WTC11 (cell line): Measurements from ENCODE around the gene RIMBP2. TPM values are rescaled to one million over a fixed set of nuclear protein-coding genes. Genes with fewer than 3 reads are reported as not detected.

Source experiments
- ATAC-seq: fragments of 200-7000 bp; cut with Tn5 transposase; 2 replicates; pipeline ENCODE4 v1.10.0; 2021; ENCODE audit warnings: mild to moderate bottlenecking, moderate library complexity
- CTCF ChIA-PET: fragments of 300-600 bp; sonication (Branson Sonifier 250); formaldehyde crosslinking; loops from one replicate; lab custom pipeline; 2021; ENCODE audit warnings: antibody characterized with exemption; lab: Charles Lee
- POLR2A ChIA-PET: fragments of 350-600 bp; sonication (Branson Sonifier 250); formaldehyde crosslinking; loops from one replicate; lab custom pipeline; 2021; ENCODE audit warnings: antibody characterized with exemption; lab: Charles Lee
- DNase-seq: peaks from one replicate; pipeline ENCODE4 v3.0.0; 2021; ENCODE audit warnings: low spot score
- H3K27ac Mint-ChIP-seq: 2 replicates; pipeline ENCODE4 v1.8.0; 2021; ENCODE audit warnings: mixed read lengths
- H3K27me3 Mint-ChIP-seq: 2 replicates; pipeline ENCODE4 v1.8.0; 2021; ENCODE audit warnings: low read depth, mild to moderate bottlenecking, moderate library complexity, mixed read lengths
- H3K36me3 Mint-ChIP-seq: 2 replicates; pipeline ENCODE4 v1.8.0; 2021; ENCODE audit warnings: mixed read lengths
- H3K4me1 Mint-ChIP-seq: 2 replicates; pipeline ENCODE4 v1.8.0; 2022; ENCODE audit warnings: mixed read lengths
- H3K4me3 Mint-ChIP-seq: 2 replicates; pipeline ENCODE4 v1.8.0; 2021; ENCODE audit warnings: mild to moderate bottlenecking, moderate library complexity, mixed read lengths
- H3K9me3 Mint-ChIP-seq: 2 replicates; pipeline ENCODE4 v1.8.0; 2021; ENCODE audit warnings: mixed read lengths
- AFF4 ChIP-seq: sonication (generic); formaldehyde crosslinking; IDR thresholded peaks from 2 replicates; pipeline ENCODE4 v1.8.1; 2023; ENCODE audit warnings: mild to moderate bottlenecking, missing genetic modification reagents, borderline replicate concordance
- AR ChIP-seq: fragments of 250-450 bp; sonication (Bioruptor Pico); IDR thresholded peaks from 2 replicates; pipeline ENCODE4 v1.9.0; 2021; ENCODE audit warnings: mild to moderate bottlenecking
- ATF1 ChIP-seq: sonication (generic); formaldehyde crosslinking; IDR thresholded peaks from 2 replicates; pipeline ENCODE4 v1.8.1; 2023; ENCODE audit warnings: mild to moderate bottlenecking, moderate library complexity, missing genetic modification reagents
- EMX1 ChIP-seq: fragments of 250-450 bp; sonication (Bioruptor Pico); IDR thresholded peaks from 2 replicates; pipeline ENCODE4 v1.8.0; 2021; ENCODE audit warnings: mild to moderate bottlenecking
- FOXK1 ChIP-seq: sonication (generic); formaldehyde crosslinking; IDR thresholded peaks from 2 replicates; pipeline ENCODE4 v1.8.0; 2022; ENCODE audit warnings: mild to moderate bottlenecking, moderate library complexity, missing genetic modification reagents
- FOXP4 ChIP-seq: sonication (generic); formaldehyde crosslinking; IDR thresholded peaks from 2 replicates; pipeline ENCODE4 v1.8.0; 2022; ENCODE audit warnings: mild to moderate bottlenecking, missing genetic modification reagents
- IRF2 ChIP-seq: sonication (generic); formaldehyde crosslinking; IDR thresholded peaks from 2 replicates; pipeline ENCODE4 v1.8.0; 2022; ENCODE audit warnings: low read depth, missing genetic modification reagents, borderline replicate concordance
- MXD4 ChIP-seq: fragments of 250-450 bp; sonication (Bioruptor Pico); IDR thresholded peaks from 2 replicates; pipeline ENCODE4 v1.8.0; 2021; ENCODE audit warnings: mild to moderate bottlenecking, moderate library complexity, borderline replicate concordance
- PRDM15 ChIP-seq: sonication (generic); formaldehyde crosslinking; IDR thresholded peaks from 2 replicates; pipeline ENCODE4 v1.8.0; 2022; ENCODE audit warnings: missing genetic modification reagents
- RELA ChIP-seq: sonication (generic); formaldehyde crosslinking; IDR thresholded peaks from 2 replicates; pipeline ENCODE4 v1.8.1; 2022; ENCODE audit warnings: missing genetic modification reagents, mild to moderate bottlenecking, borderline replicate concordance
- TCF7 ChIP-seq: sonication (generic); formaldehyde crosslinking; IDR thresholded peaks from 2 replicates; pipeline ENCODE4 v1.8.0; 2022; ENCODE audit warnings: mild to moderate bottlenecking, low read depth, missing genetic modification reagents, moderate library complexity
- USF1 ChIP-seq: sonication (generic); formaldehyde crosslinking; IDR thresholded peaks from 2 replicates; pipeline ENCODE4 v1.8.0; 2022; ENCODE audit warnings: mild to moderate bottlenecking, missing genetic modification reagents
- ZNF263 ChIP-seq: sonication (generic); formaldehyde crosslinking; IDR thresholded peaks from 2 replicates; pipeline ENCODE4 v1.8.1; 2022; ENCODE audit warnings: low read depth, mild to moderate bottlenecking, moderate library complexity, missing genetic modification reagents
- ZNF671 ChIP-seq: fragments of 250-450 bp; sonication (Bioruptor Pico); IDR thresholded peaks from 2 replicates; pipeline ENCODE4 v1.8.0; 2021; ENCODE audit warnings: mild to moderate bottlenecking
- total RNA-seq: library from RNA; stranded (reverse); gene quantifications from 3 replicates; pipeline ENCODE4 v1.2.3, GENCODE V29; 2021

RIMBP2 gene
- total RNA-seq, 1 experiment from 2014 or later: 2.6 TPM

- H3K4me3 Mint-ChIP-seq: no peak overlapping the region
- peaks cover 6% of the 10 kb centered on the region for H3K4me1 Mint-ChIP-seq
- DNase-seq: no peak
- CTCF ChIA-PET: no interaction called here
- H3K27ac Mint-ChIP-seq: no peak overlapping the region
- no peaks in the 10 kb centered on the region for H3K27me3 Mint-ChIP-seq
- H3K9me3 Mint-ChIP-seq: no peaks in the 10 kb centered on the region
- H3K36me3 Mint-ChIP-seq: no peaks in the 10 kb centered on the region
- POLR2A ChIA-PET: no interaction called here
- no peak for TF ChIP-seq AR (CRISPR knock-in tag)
- no peak for TF ChIP-seq AFF4 (CRISPR knock-in tag)
- no peak for TF ChIP-seq USF1 (CRISPR knock-in tag)
- no peak for TF ChIP-seq EMX1 (CRISPR knock-in tag)
- no peak for TF ChIP-seq IRF2
- TF ChIP-seq, all 79 proteins: peak for 0
- no peak for ATAC-seq
Measured at GRCh38 chr12:130645751-130646150, 70.3 kb downstream of the RIMBP2 start.

- ATAC-seq: no peak
- Mint-ChIP-seq H3K4me1 (no peaks in the 10 kb centered on the region), H3K27me3 (no peaks in the 10 kb centered on the region), H3K36me3 (no peaks in the 10 kb centered on the region), H3K27ac (no peak overlapping the region), H3K9me3 (no peaks in the 10 kb centered on the region), H3K4me3 (no peak overlapping the region)
- TF ChIP-seq FOXK1 (CRISPR knock-in tag): no peak
- TF ChIP-seq ATF1 (CRISPR knock-in tag): no peak
- no peak for TF ChIP-seq FOXP4
- no peak for TF ChIP-seq TCF7 (CRISPR knock-in tag)
- ChIA-PET CTCF (no interaction called here), POLR2A (no interaction called here)
- DNase-seq: no peak
Measured at GRCh38 chr12:130644566-130644965, 71.5 kb downstream of the RIMBP2 start.

- Mint-ChIP-seq H3K4me3 (no peak overlapping the region), H3K27me3 (no peaks in the 10 kb centered on the region), H3K4me1 (no peaks in the 10 kb centered on the region), H3K36me3 (no peaks in the 10 kb centered on the region), H3K27ac (no peak overlapping the region)
- DNase-seq: no peak
- ChIA-PET POLR2A (no interaction called here), CTCF (no interaction called here)
- TF ChIP-seq ZNF263 (CRISPR knock-in tag): no peak
- no peak for TF ChIP-seq RELA (CRISPR knock-in tag)
- TF ChIP-seq MXD4: no peak
- no peak for TF ChIP-seq PRDM15 (CRISPR knock-in tag)
- TF ChIP-seq ZNF671 (CRISPR knock-in tag): no peak
- TF ChIP-seq EMX1 (CRISPR knock-in tag): no peak
- TF ChIP-seq, all 79 proteins: peak for 0
- no peak for ATAC-seq
- no peaks in the 10 kb centered on the region for H3K9me3 Mint-ChIP-seq
Measured at GRCh38 chr12:130644146-130644545, 72.0 kb downstream of the RIMBP2 start.
